Measurements from ENCODE around the gene ASTL. TPM values are rescaled to one million over a fixed set of nuclear protein-coding genes. Genes with fewer than 3 reads are reported as not detected.
A peak's percentile ranks its signal among the peaks of the same experiment; 100 is the strongest.
"Not testable (repeated sequence)": the region's sequence is repeated elsewhere in the genome, so short reads cannot be mapped to it uniquely, and the experiment has no call there.

Gene ASTL
- total RNA-seq, 2 donors from 2014 or later = not detected

DNA sequence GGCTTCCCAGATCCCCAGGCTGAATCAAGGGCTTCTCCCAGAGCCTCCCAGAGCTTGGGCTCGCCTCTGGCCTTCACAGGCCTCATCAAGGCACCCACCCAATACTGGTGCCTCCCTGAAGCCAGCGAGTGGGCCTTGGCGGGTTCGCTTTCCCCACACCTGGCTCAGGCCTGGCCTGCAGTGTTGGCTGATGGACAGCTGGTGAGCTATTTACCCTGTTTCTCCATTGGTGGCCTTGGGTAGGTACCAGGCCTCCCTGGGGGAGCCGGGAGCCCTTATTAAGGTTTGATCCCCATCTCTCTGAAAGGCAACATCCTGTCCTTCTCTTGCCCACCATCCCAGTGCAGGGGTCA is 25.1 kb upstream of the ASTL start:
- Histone ChIP-seq H3K27me3 (no peaks in the 10 kb centered on the region), H3K27ac (no peak overlapping the region), H3K4me1 (no peaks in the 10 kb centered on the region), H3K9me3 (no peaks in the 10 kb centered on the region), H3K4me3 (no peak overlapping the region), H3K36me3 (replicated peaks in 1 of 2; ENCODE audit: insufficient read depth in 1 of 2, low read depth in 2 of 2) (no peaks in the 10 kb centered on the region)
- 95% methylated on average over 5 of the region's 5 CpGs; no CpG with 5 or more reads in 1 of the 2 donors for WGBS, 2 donors
- TF ChIP-seq CTCF (IDR thresholded peaks at IDR 0.05) = no peak
- no peak for TF ChIP-seq POLR2A (IDR thresholded peaks at IDR 0.05)
- DNase-seq (no peak), ATAC-seq (no peak)
- intact Hi-C loops (cut with DNase I) = no loop called here

DNA sequence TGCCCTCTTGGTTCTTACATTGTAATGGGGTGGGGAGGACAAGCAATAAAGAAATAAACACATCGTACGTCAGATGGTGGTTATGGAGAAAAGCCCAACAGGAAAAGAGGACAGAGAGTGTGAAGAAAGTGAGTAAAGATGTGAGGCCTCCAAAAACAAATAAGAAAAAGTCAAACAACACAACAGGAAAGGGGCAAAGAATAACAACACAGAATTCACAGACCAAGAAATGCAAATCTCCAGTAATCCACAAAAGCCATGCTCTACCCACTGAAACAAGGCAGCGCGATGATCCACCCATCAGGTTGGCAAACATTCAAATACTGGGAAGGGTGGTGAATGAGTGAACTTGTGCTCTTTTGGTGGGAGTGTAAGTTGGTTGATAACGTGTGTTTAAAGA is 23.6 kb upstream of the ASTL start:
- WGBS, 2 donors = 69 to 76% methylated on average over 5 of the region's 5 CpGs
- intact Hi-C loops (cut with DNase I) = no loop called here
- Histone ChIP-seq H3K4me3 (no peak overlapping the region), H3K4me1 (no peaks in the 10 kb centered on the region), H3K36me3 (replicated peaks in 1 of 2; ENCODE audit: insufficient read depth in 1 of 2, low read depth in 2 of 2) (no peaks in the 10 kb centered on the region), H3K27ac (no peak overlapping the region), H3K27me3 (no peaks in the 10 kb centered on the region), H3K9me3 (no peaks in the 10 kb centered on the region)
- DNase-seq (no peak), ATAC-seq (no peak)
- TF ChIP-seq CTCF (IDR thresholded peaks at IDR 0.05) = no peak
- TF ChIP-seq POLR2A (IDR thresholded peaks at IDR 0.05) = no peak

DNA sequence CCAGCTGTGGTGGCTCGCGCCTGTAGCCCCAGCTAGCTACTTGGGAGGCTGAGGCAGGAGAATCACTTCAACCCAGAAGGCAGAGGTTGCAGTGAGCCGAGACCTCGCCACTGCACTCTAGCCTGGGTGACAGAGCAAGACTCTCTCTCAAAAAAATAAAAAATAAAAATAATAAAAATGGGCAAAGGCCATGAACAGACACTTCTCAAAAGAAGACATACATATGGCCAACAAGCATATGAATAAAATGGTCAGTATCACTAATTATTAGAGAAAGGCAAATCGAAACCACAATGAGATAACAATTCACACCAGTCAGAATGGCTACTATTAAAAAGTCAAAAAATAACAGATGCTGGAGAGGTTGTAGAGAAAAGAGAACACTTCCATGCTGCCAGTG is 22.1 kb upstream of the ASTL start:
- H3K4me3 ChIP-seq; H3K9me3 ChIP-seq; intact Hi-C loops (cut with DNase I); H3K27me3 ChIP-seq; H3K4me1 ChIP-seq; DNase-seq; ATAC-seq; H3K27ac ChIP-seq; H3K36me3 ChIP-seq (replicated peaks in 1 of 2; ENCODE audit: insufficient read depth in 1 of 2, low read depth in 2 of 2): not testable (repeated sequence)
- 93 to 94% methylated on average over 5 of the region's 5 CpGs for WGBS, 2 donors

- intact Hi-C loops (cut with DNase I) = no loop called here
- WGBS, 2 donors = 66 to 71% methylated on average over 17 of the region's 17 CpGs
- TF ChIP-seq CTCF (IDR thresholded peaks at IDR 0.05) (no peak), POLR2A (IDR thresholded peaks at IDR 0.05) (no peak)
- DNase-seq (peak in 2 of 4 donors; percentile 20 to 25), ATAC-seq (no peak)
- Histone ChIP-seq H3K4me1 (no peaks in the 10 kb centered on the region), H3K27ac (no peak overlapping the region), H3K36me3 (replicated peaks in 1 of 2; ENCODE audit: insufficient read depth in 1 of 2, low read depth in 2 of 2) (no peaks in the 10 kb centered on the region), H3K9me3 (no peaks in the 10 kb centered on the region), H3K27me3 (no peaks in the 10 kb centered on the region), H3K4me3 (no peak overlapping the region)
These were observed 21.0 kb upstream of the ASTL start for GRCh38 chr2:96159084-96159830.

- H3K36me3 ChIP-seq (replicated peaks in 1 of 2; ENCODE audit: insufficient read depth in 1 of 2, low read depth in 2 of 2) = no peaks in the 10 kb centered on the region
- no peaks in the 10 kb centered on the region for H3K4me1 ChIP-seq
- no peaks in the 10 kb centered on the region for H3K27me3 ChIP-seq
- intact Hi-C loops (cut with DNase I) = no loop called here
- DNase-seq (no peak), ATAC-seq (no peak)
- H3K9me3 ChIP-seq = no peaks in the 10 kb centered on the region
- no peak overlapping the region for H3K4me3 ChIP-seq
- no peak overlapping the region for H3K27ac ChIP-seq
- whole genome bisulfite sequencing, 2 donors = 94 to 98% methylated on average over 7 to 14 of the region's 14 CpGs
- TF ChIP-seq POLR2A (IDR thresholded peaks at IDR 0.05) (no peak), CTCF (IDR thresholded peaks at IDR 0.05) (no peak)
These were observed 20.2 kb upstream of the ASTL start for GRCh38 chr2:96158554-96158940.

All from body of pancreas (tissue), 4 donors.